Adrenal gland (tissue), 5 donors: ENCODE data around the gene GABRB3.

Source experiments
- CTCF ChIP-seq, 6 experiments: fragments of 450-650 bp in 4 of 6; fragments of 200-600 bp in 2 of 6; sonication (generic) in 1 of 6; IDR thresholded peaks; 1 replicate in 5 of 6; 2 replicates in 1 of 6; pipeline versions ENCODE4 v1.5.1 to v1.8.0; 2016 to 2021; ENCODE audit warnings: antibody characterized with exemption in 6 of 6, mild to moderate bottlenecking in 2 of 6, moderate library complexity in 1 of 6
- POLR2A ChIP-seq, 2 donors: fragments of 450-650 bp; IDR thresholded peaks; one replicate each; pipeline ENCODE4 v1.6.1; 2017; ENCODE audit warnings: antibody characterized with exemption in 2 of 2, mild to moderate bottlenecking in 2 of 2, moderate library complexity in 1 of 2
- donor health status: DM: no; HTN: no; CAD: no.

GRCh38 chr15:26722621-26723160 is 50.2 kb downstream of the GABRB3 start:
- TF ChIP-seq CTCF (IDR thresholded peaks at IDR 0.05) (no peak), POLR2A (IDR thresholded peaks at IDR 0.05) (no peak)
